Skin of body (tissue), 2 donors: ENCODE data around the gene SRGAP2C. TPM values are rescaled to one million over a fixed set of nuclear protein-coding genes. Genes with fewer than 3 reads are reported as not detected.
"Not testable (repeated sequence)": the region's sequence is repeated elsewhere in the genome, so short reads cannot be mapped to it uniquely, and the experiment has no call there.

Experiments
- DNase-seq: peaks from one replicate; lab custom pipeline; 2025; lab: John Stamatoyannopoulos, UW
- total RNA-seq: library from RNA; depleted of rRNA; stranded (reverse); fragments of >200 nt; gene quantifications from one replicate; pipeline ENCODE4 v1.2.3, GENCODE V29; 2014

SRGAP2C gene
- total RNA-seq, 1 donor from 2014 or later: 13.4 TPM

DNA sequence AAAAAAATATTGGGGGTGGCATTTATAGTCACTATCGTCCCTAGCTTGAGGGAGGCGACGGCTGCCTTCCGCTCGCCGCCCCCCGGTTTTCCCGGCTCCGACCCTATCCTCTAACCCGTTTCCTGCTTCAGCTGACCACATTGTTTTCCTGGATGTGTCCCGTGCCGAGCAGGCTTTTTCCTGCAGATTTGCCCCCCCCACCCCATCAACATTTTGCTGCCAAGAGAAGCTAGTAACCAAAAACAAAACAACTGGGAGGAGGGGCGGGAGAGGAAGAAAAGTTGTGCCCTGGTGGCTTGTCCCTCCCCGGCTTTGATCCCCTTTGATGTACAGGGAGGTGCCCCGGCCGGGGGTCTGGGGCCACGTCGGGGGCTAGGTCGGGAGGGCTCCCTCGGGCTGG, 1.4 kb downstream of the SRGAP2C start:
- DNase-seq: not testable (repeated sequence)

DNA sequence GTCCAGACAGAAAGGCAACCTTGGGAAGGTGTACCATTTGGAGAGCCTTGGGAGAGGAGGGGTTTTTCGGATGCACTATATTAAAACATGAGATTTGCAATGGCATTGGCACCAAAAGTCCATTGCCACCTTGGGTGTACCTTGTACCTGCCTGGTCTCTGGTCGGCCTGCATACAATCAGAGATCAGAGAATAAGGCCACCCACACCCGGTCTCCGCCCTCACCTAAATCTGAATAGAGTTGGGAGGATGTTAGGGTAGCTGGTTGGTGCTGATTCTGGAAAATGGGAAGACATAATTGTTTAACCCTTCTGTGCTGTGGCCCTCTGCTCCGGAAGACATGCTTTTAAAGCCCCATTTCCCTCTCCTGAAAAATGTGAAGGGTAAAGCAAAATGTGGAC, 3.1 kb downstream of the SRGAP2C start:
- not testable (repeated sequence) for DNase-seq

GRCh38 chr1:121192512-121192911, 7.7 kb downstream of the SRGAP2C start:
- DNase-seq: not testable (repeated sequence)

GRCh38 chr1:121197095-121197882, 12.5 kb downstream of the SRGAP2C start:
- not testable (repeated sequence) for DNase-seq

DNA sequence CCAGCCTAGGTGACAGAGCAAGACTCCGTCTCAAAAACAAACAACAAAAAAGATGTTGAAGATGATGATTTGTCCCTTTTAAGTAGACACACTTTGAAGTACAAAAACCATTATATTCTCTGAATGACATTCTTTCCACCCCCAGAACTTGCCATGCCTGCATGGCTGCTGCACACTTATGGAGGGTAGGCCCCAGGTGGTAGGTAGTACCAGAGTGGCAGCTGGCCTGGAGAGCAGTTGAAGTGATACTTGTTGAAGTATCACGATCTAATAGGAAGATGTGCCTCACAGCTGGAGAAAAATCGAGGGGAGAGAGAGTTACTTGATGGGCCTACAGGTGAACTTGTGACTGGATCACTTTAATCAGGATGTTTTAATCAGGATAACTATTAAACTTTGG, 15.0 kb downstream of the SRGAP2C start:
- DNase-seq: not testable (repeated sequence)

DNA sequence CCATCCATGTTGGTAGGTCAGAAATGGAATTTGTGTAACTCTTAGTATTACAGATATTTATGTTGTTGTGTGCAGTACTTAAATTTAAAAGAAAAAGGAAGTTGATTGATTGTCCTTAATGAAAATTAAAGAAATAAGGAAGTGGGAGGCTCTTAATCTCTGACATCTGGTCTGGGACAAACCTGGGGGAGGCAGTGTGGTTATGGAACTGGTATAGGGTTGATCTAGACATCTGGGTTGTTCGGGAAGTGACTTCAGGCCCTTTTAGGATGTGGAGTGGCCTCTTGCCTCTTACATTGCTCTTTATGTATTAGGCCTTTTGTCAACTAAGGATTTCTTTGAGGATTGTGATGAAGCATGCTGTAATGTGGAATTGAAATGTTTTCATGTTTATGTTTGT, 15.5 kb downstream of the SRGAP2C start:
- not testable (repeated sequence) for DNase-seq

DNA sequence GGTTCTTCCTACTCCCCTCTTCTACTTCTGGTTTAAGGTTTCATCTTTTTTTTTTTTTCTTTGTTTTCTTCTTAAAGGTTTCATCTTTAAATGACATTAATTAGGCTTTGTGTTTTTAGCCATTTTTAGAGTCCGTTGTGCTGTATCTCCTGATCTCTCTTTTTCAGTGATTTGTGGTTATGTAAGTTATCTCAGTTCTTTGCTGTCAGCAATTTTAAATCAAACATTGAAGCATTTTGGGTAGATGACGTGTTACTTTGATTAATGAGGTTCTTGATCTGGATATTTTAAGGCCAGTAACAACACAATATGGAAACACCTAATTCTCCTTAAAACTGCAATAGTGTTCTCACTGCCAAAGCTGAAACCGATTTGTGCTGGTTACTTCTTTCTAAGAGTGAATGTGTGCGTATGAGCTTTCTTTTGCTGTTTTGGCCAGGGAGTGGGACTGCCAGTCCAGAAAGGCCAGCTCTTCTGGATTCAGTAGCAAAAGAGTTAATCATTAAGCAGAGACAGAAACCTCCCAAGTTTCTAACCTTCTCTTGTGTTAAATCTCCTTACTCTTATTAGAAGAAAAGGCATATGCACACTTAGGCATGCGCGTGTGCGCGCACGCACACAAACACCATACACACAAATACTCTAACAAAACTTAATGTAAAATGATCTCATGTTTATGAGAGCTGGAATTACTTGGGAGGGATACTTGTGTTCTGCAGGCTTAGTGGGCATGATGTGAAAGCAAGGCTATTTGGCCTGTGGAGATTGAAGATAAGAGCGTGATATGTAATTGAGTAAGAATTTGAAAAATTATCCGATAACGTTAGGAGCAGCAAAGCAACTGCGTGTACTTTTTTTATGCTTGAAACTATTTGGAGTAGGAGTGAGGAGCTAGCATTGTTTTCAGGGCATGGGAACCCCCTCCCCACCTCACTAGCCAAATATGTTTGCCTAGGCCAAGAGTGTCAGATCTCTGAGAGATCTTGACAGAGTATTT, 16.5 kb downstream of the SRGAP2C start:
- not testable (repeated sequence) for DNase-seq

- not testable (repeated sequence) for DNase-seq
Measured at GRCh38 chr1:121202986-121203385, 18.2 kb downstream of the SRGAP2C start.

DNA sequence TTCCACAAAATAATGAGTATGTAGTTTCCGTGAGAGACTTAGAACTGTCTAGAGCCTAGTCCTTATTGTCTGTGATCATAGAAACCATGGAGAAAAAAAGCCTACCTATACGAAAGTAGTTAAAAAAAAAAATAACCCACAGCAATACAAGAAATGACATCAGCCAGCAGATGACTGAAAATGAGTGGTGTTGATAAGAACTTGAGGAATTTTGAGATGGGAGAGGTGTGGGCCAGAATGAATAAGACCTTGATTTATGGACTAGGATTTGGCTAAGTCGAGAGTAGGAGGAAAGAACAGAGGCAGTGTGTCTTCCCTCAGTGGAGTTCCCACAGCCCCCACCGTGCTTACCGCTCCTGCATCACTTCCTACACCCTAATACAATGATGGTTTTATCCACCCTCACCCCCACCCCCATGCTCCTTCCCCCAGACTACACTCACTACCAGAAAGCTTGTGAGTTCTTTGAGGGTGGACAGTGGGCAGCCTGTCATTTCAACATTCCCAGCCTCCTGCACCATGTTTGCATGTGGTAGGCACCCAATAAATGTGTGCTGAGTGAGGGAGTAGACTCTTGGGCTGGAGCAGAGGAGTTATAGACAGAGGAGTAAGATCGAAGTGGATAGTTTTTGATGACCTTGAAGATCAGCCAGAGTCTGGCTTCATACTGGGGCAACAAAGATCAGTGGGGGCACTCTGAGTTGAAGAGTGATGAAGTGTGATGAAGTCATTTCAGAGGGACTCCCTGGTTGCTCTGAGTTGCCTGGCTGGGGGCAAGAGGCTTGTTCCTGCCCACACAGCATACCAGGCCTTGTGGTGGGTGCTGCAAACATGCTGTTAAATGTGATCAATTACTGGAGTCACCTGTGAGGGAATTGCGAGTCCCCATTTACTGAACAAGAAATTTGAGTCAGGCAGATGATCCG, 21.3 kb downstream of the SRGAP2C start:
- DNase-seq: not testable (repeated sequence)

DNA sequence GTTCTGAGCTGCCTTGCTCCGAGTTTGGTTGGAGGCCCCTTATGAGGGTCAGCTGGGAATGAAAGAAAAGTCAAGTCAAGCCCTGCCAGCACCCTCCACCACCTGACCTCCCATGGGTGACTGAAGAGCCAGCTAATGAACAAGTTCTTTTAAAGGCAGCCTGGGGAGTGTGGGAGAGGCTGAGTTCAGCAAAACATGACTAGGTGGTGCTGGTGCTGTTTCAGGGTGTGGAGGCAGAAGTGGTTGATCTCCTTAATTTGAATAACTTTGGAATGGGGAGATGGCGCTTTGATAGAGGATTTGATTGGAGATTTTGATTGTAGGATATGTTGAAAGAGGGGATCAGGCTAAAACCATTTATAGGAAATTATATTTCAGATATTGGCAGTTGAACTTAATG, 22.6 kb downstream of the SRGAP2C start:
- DNase-seq: not testable (repeated sequence)

DNA sequence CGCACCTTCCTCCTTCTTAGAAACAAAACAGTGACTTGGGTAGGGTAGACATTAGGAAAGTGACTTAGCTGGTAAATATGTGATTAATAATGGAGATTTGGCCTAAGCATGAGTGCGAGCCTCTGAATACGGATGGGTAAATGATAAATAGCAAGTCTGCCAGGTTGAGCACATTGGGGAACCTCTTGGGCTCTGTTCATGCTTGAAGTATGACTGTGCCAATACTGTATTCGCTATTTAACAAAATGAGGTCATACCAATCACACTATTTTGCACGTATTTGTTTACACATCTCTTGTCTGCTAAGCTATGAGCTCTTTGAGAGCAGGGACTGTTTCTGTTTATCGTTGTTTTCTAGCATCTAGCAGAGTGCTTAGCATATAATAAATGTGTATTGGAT, 23.6 kb downstream of the SRGAP2C start:
- not testable (repeated sequence) for DNase-seq

DNA sequence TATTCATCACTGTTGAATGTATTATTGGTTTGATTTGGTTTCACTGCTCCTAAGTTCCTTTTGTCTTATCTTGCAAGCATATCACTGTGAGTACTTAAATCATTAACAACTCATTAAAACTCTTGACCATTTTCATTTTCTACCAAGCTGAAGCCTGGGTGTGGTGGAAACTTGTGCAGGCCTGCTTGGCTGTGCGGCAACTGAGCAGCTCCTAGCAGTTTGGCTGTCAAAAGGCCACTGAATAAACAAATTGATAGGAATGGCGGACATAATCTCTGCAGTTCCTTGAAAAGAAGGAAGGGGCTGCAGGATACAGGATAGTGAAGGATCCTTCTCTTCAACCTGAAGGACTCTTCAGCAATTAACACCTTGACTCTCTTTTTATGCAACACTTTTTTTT, 26.0 kb downstream of the SRGAP2C start:
- DNase-seq: not testable (repeated sequence)

DNA sequence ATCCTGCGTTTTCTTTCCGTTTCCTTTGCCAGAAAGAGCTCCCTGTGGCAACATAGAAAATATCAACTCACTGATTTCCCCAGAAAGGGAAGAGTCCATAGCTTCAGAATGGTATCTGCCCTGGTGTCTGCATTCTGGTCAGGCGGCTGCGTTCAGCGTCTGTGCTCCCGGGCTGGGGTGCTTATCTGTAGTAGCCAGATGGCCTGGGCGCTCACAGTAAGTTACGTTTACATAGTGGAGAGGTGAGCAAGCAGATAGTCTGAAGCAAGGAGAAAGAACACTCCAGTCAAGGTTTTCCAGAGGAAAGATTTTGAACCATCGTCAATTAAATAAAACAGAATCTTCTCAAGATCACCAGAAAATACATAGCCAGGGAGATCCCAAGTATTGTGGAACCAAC, 28.7 kb downstream of the SRGAP2C start:
- DNase-seq: not testable (repeated sequence)

GRCh38 chr1:121214544-121215156, 29.9 kb downstream of the SRGAP2C start:
- not testable (repeated sequence) for DNase-seq

DNA sequence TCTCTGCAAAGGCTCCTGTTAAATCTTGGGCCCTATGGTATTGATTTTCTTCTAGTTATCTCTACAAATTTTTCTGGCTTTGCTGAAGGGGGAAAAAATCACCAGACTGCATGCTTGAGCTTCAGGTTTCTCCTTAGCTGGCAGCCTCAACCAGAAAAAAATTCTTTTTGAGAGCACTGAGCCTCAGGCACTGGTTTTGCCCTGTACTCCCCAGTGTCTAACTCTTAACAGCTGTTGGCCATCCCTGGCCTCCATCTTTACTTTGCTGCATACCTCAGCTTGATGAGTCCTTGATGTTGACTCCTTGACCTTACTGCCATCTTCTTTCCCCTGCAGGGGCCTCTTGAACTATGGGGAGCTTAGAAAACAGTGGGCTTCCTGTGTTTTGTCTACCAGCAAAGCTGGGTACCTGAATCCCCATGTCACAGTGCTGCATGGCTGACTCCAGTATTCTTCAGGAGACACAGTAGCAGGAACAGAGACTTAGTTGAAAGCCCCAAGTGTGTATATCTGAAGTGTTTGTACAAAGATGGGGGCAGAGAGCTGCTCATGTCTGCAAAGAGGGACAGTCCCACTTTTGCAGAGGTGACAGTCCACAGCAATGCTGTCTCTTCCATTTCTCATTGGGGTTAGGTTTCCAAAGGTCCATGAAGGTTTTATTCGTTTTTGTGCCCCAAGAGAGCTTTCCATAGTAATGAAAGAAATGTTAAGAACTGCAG, 31.1 kb downstream of the SRGAP2C start:
- DNase-seq: not testable (repeated sequence)

GRCh38 chr1:121216676-121217075, 31.9 kb downstream of the SRGAP2C start:
- DNase-seq: not testable (repeated sequence)

GRCh38 chr1:121221770-121222169, 37.0 kb downstream of the SRGAP2C start:
- not testable (repeated sequence) for DNase-seq

DNA sequence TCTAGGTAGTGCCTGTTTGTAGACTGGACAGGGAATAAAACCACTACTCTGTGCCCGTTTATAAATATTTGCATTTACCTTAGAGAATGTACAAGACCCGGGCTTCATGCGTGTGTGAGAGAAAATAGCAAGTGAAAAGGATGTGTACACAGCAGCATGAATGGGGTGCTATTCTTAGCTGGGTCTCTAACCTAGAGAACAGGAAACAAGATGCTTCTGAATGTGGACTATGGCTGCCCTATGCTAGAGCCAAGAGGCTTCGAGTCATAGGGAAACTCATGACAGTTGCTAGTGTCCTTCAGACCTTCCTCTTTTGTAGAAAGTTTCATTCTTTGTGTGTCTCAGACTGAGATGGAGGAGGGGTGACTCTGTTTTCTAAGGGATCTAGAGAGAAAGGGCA, 39.9 kb downstream of the SRGAP2C start:
- DNase-seq: not testable (repeated sequence)

GRCh38 chr1:121226295-121226904, 41.6 kb downstream of the SRGAP2C start:
- DNase-seq: not testable (repeated sequence)
